Uterus (tissue), 4 donors: ENCODE data around the gene UBQLN3. TPM values are rescaled to one million over a fixed set of nuclear protein-coding genes. Genes with fewer than 3 reads are reported as not detected.

Experiments used
- DNase-seq, 2 donors: peaks; one replicate each; pipeline ENCODE4 v3.0.0-alpha.2; 2019 to 2020
- H3K27ac ChIP-seq, 2 donors: fragments of 200-600 bp; sonication (generic); 1 replicate in 1 of 2; 2 replicates in 1 of 2; pipeline ENCODE4 v1.5.1; 2016 to 2018
- H3K27me3 ChIP-seq, 2 donors: fragments of 200-600 bp; sonication (generic); one replicate each; pipeline ENCODE4 v1.5.1; 2018 to 2019; ENCODE audit warnings: control low read depth in 1 of 2
- H3K36me3 ChIP-seq, 2 donors: fragments of 200-600 bp; sonication (generic); one replicate each; pipeline ENCODE4 v1.5.1; 2019; ENCODE audit warnings: control low read depth in 1 of 2
- H3K4me1 ChIP-seq, 2 donors: fragments of 200-600 bp; sonication (generic); one replicate each; pipeline ENCODE4 v1.5.1; 2018 to 2019; ENCODE audit warnings: control low read depth in 1 of 2
- H3K4me3 ChIP-seq, 2 donors: fragments of 200-600 bp; sonication (generic); 1 replicate in 1 of 2; 2 replicates in 1 of 2; pipeline ENCODE4 v1.5.1; 2018 to 2019; ENCODE audit warnings: mild to moderate bottlenecking in 1 of 2
- H3K9me3 ChIP-seq, 2 donors: fragments of 200-600 bp; sonication (generic); one replicate each; pipeline ENCODE4 v1.5.1; 2019; ENCODE audit warnings: control low read depth in 1 of 2
- POLR2A ChIP-seq, 2 donors: fragments of 450-650 bp; IDR thresholded peaks; one replicate each; pipeline ENCODE4 v1.6.1; 2016; ENCODE audit warnings: antibody characterized with exemption in 2 of 2, mild to moderate bottlenecking in 1 of 2, moderate library complexity in 1 of 2
- intact Hi-C: fragments of 100-400 bp; cut with DNase I; formaldehyde crosslinking; loops from one replicate; pipeline ENCODE4 v1.15.1; 2023; ENCODE audit warnings: low total_unique reads
- total RNA-seq, 4 donors: library from RNA; depleted of rRNA in 3 of 4; stranded (reverse); fragments of >200 nt in 3 of 4; gene quantifications; one replicate each; pipeline versions ENCODE4 v1.1.0 to v1.2.4, GENCODE V29; 2014 to 2023
- TF ChIP-seq, protein P1 (sequence below), 4 experiments: fragments of 200-600 bp in 2 of 4; fragments of 450-650 bp in 2 of 4; sonication (generic) in 2 of 4; IDR thresholded peaks; one replicate each; pipeline ENCODE4 v1.5.1; 2016 to 2019; ENCODE audit warnings: antibody characterized with exemption in 4 of 4, mild to moderate bottlenecking in 2 of 4, moderate library complexity in 1 of 4
- donor health status: DM: yes; HTN: yes; CAD: no.

Gene UBQLN3
- total RNA-seq, 4 donors from 2014 or later, result 0.29 to 2.2 (median 1.4) TPM

DNA sequence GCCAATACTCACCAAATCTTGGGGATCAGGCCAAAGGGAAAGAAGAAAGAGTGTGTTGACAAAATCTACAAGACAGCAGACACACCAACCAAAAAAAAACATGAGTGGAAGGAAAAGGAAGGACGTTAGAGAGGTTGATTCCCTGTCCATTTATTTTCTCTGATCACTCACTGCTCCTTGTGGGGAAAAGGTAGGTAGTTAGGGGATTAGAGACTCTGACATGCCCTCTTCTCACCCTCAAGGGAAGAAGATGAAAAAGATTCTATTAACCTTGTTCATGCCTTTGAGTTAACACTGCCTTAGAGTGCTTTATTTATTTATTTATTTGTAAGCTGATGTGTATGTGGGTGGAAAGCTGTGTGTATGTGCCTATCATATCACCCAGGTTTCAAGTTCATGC lies 38.7 kb upstream of the UBQLN3 start, which contains the start of gene OR52H1:
OR52H1 (minus strand) TSS at position 101 of the 400 bp plus-strand sequence. CDS start 3,035 bp downstream, outside the sequence.
- no peaks in the 10 kb centered on the region for H3K4me1 ChIP-seq
- TF ChIP-seq, protein P1, sequence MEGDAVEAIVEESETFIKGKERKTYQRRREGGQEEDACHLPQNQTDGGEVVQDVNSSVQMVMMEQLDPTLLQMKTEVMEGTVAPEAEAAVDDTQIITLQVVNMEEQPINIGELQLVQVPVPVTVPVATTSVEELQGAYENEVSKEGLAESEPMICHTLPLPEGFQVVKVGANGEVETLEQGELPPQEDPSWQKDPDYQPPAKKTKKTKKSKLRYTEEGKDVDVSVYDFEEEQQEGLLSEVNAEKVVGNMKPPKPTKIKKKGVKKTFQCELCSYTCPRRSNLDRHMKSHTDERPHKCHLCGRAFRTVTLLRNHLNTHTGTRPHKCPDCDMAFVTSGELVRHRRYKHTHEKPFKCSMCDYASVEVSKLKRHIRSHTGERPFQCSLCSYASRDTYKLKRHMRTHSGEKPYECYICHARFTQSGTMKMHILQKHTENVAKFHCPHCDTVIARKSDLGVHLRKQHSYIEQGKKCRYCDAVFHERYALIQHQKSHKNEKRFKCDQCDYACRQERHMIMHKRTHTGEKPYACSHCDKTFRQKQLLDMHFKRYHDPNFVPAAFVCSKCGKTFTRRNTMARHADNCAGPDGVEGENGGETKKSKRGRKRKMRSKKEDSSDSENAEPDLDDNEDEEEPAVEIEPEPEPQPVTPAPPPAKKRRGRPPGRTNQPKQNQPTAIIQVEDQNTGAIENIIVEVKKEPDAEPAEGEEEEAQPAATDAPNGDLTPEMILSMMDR (IDR thresholded peaks at IDR 0.05), result no peak
- intact Hi-C loops, result no loop called here
- no peak for DNase-seq
- H3K27ac ChIP-seq, result no peak within 1 kb of the TSS
- no peaks in the 10 kb centered on the region for H3K9me3 ChIP-seq
- no peaks in the 10 kb centered on the region for H3K36me3 ChIP-seq
- H3K4me3 ChIP-seq, result no peak within 1 kb of the TSS
- H3K27me3 ChIP-seq, result no peaks in the 10 kb centered on the region

DNA sequence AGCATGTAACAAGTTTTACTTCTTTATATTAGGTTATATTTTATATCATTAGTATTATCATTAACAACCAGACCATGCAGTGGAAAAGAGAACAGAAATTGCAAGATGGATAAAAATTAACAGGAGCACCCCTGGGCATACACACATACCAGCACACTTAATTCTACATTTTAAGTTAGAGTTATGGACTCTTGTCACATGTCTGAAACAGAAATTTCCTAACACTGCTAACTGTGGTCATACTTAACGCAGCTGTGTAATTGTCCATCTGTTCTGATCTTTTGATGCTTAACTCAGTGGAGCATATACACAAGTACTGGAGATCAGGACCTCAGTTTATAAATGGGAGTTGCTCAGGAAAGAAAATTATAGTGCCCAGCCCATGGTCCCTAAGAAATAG lies 38.2 kb upstream of the UBQLN3 start:
- Histone ChIP-seq H3K9me3 (no peaks in the 10 kb centered on the region), H3K27me3 (no peaks in the 10 kb centered on the region), H3K27ac (no peak overlapping the region), H3K4me3 (no peak overlapping the region), H3K4me1 (no peaks in the 10 kb centered on the region), H3K36me3 (no peaks in the 10 kb centered on the region)
- DNase-seq, result no peak
- intact Hi-C loops, result no loop called here
- TF ChIP-seq POLR2A (IDR thresholded peaks at IDR 0.05), result no peak
- TF ChIP-seq, protein P1 (IDR thresholded peaks at IDR 0.05), result no peak

DNA sequence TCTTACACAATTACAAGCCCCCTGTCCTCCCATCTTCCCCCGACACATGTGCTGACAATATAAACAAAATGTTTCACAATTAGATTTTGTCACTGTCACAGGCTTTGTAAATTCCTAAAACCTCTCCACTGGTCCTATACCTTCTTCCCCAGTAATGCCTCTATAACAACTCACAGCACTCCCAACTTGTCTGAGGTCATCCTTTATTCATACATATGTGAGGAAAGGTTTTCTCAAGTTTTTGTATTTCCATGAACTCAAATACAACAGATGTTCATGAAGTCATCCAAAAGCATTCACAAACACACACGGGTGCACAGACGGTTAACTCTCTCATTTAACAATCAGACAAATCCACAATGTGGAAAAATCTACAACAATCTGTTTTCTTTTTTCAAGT lies 36.7 kb upstream of the UBQLN3 start:
- intact Hi-C loops, result no loop called here
- no peak overlapping the region for H3K4me3 ChIP-seq
- H3K4me1 ChIP-seq, result no peaks in the 10 kb centered on the region
- H3K27me3 ChIP-seq, result no peaks in the 10 kb centered on the region
- TF ChIP-seq, protein P1 (IDR thresholded peaks at IDR 0.05), result no peak
- TF ChIP-seq POLR2A (IDR thresholded peaks at IDR 0.05), result no peak
- no peaks in the 10 kb centered on the region for H3K9me3 ChIP-seq
- DNase-seq, result no peak
- no peak overlapping the region for H3K27ac ChIP-seq
- H3K36me3 ChIP-seq, result no peaks in the 10 kb centered on the region

DNA sequence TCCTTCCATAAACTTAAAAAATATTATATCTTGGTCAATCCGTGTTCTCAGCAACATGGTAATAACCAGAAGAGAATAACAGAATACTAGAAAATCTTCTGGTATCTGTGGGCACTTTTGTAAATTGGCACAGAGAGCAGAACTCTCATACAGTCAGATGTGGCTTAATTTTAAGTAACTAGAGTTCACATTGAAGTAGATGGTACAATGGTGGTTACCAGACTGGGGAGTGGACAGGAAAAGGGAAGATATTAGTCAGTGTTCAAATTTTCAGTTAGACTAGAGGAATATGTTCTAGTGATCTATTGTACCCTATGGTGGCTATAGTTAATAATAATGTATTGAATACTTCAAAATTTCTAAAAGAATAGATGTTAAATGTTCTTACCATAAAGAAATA lies 31.7 kb upstream of the UBQLN3 start:
- intact Hi-C loops, result no loop called here
- DNase-seq, result no peak
- TF ChIP-seq POLR2A (IDR thresholded peaks at IDR 0.05), result no peak
- no peaks in the 10 kb centered on the region for H3K27me3 ChIP-seq
- no peaks in the 10 kb centered on the region for H3K36me3 ChIP-seq
- no peaks in the 10 kb centered on the region for H3K4me1 ChIP-seq
- no peak overlapping the region for H3K27ac ChIP-seq
- no peaks in the 10 kb centered on the region for H3K9me3 ChIP-seq
- H3K4me3 ChIP-seq, result no peak overlapping the region

DNA sequence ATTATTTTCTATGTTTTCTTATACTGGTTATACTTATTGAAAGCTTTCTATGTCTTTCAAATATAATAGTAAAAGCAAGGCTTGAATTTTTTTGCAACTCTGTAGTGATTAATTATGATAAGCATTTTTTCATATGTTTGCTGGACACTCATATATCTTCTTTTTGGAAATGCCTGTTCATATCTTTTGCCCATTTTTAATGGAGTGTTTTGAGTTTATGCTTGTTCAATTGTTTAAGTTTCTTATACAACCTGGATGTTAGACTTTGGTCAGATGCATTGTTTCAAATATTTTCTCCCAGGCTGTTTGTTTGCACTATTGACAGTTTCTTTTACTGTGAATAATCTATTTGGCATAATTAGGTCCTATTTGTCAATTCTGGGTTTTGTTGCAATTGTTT lies 26.7 kb upstream of the UBQLN3 start:
- TF ChIP-seq, protein P1 (IDR thresholded peaks at IDR 0.05), result no peak
- no peak for TF ChIP-seq POLR2A (IDR thresholded peaks at IDR 0.05)
- Histone ChIP-seq H3K27me3 (no peaks in the 10 kb centered on the region), H3K27ac (no peak overlapping the region), H3K4me1 (no peaks in the 10 kb centered on the region), H3K36me3 (no peaks in the 10 kb centered on the region), H3K9me3 (no peaks in the 10 kb centered on the region), H3K4me3 (no peak overlapping the region)
- DNase-seq, result no peak
- intact Hi-C loops, result no loop called here

DNA sequence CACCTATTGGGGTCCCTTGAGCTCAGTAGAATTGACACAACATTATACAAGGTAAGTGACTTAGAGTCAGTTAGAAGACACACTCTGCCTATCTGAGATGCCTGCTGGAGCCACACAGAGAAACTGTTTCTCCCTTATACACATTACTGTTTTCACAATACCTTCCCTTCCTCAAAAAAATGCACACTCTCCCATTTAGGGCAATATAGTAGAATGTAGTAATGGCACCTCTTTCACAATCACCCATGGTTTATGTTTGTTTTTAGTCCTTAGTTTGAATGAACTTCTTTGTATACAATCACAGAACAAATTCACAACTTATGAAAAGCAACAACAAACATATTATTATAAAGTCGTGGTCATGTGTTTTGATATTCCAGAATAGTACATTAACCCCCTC lies 24.3 kb upstream of the UBQLN3 start:
- TF ChIP-seq, protein P1 (IDR thresholded peaks at IDR 0.05), result no peak
- TF ChIP-seq POLR2A (IDR thresholded peaks at IDR 0.05), result no peak
- intact Hi-C loops, result no loop called here
- H3K9me3 ChIP-seq, result no peaks in the 10 kb centered on the region
- no peaks in the 10 kb centered on the region for H3K36me3 ChIP-seq
- no peak overlapping the region for H3K4me3 ChIP-seq
- H3K27ac ChIP-seq, result no peak overlapping the region
- DNase-seq, result no peak
- H3K27me3 ChIP-seq, result no peaks in the 10 kb centered on the region
- H3K4me1 ChIP-seq, result no peaks in the 10 kb centered on the region
